Body of pancreas (tissue), 4 donors: ENCODE data around the gene CDS2.

Experiments
- CTCF ChIP-seq, 7 experiments: fragments of 450-650 bp in 4 of 7; fragments of 200-600 bp in 3 of 7; sonication (generic) in 3 of 7; IDR thresholded peaks; one replicate each; pipeline ENCODE4 v1.5.1; 2016 to 2019; ENCODE audit warnings: antibody characterized with exemption in 7 of 7
- POLR2A ChIP-seq, 3 donors: fragments of 450-650 bp; IDR thresholded peaks; one replicate each; pipeline ENCODE4 v1.6.1; 2016; ENCODE audit warnings: antibody characterized with exemption in 3 of 3, mild to moderate bottlenecking in 2 of 3

- no peak for TF ChIP-seq POLR2A (IDR thresholded peaks at IDR 0.05)
- no peak for TF ChIP-seq CTCF (IDR thresholded peaks at IDR 0.05)
Measured at GRCh38 chr20:5171064-5171789, 44.4 kb downstream of the CDS2 start.
